ENCODE results near the gene PKP3.
"Not testable (repeated sequence)": the region's sequence is repeated elsewhere in the genome, so short reads cannot be mapped to it uniquely, and the experiment has no call there.

The PKP3 gene

GRCh38 chr11:394034-394857 is at the start of gene PKP3:
TSS of gene PKP3 (plus strand) at chr11:394209. CDS start at chr11:394293, 84 bp downstream.
- no peak for DNase-seq (ENCODE audit: low spot score)

GRCh38 chr11:344836-345578 is 49.0 kb upstream of the PKP3 start:
- DNase-seq (ENCODE audit: low spot score), result no peak

GRCh38 chr11:346529-346928 is 47.5 kb upstream of the PKP3 start:
- DNase-seq (ENCODE audit: low spot score), result no peak

GRCh38 chr11:349270-349954 is 44.6 kb upstream of the PKP3 start:
- not testable (repeated sequence) for DNase-seq (ENCODE audit: low spot score)

GRCh38 chr11:350033-350722 is 43.8 kb upstream of the PKP3 start:
- DNase-seq (ENCODE audit: low spot score), result not testable (repeated sequence)

- no peak for DNase-seq (ENCODE audit: low spot score)
These were observed 43.2 kb upstream of the PKP3 start for GRCh38 chr11:350723-351255.

GRCh38 chr11:351411-351810 is 42.6 kb upstream of the PKP3 start:
- no peak for DNase-seq (ENCODE audit: low spot score)

GRCh38 chr11:352456-353031 is 41.5 kb upstream of the PKP3 start:
- no peak for DNase-seq (ENCODE audit: low spot score)

GRCh38 chr11:353179-353873 is 40.7 kb upstream of the PKP3 start:
- no peak for DNase-seq (ENCODE audit: low spot score)

GRCh38 chr11:355581-356458 is 38.2 kb upstream of the PKP3 start:
- peak; percentile 81 for DNase-seq (ENCODE audit: low spot score)

GRCh38 chr11:356610-357009 is 37.4 kb upstream of the PKP3 start:
- DNase-seq (ENCODE audit: low spot score), result no peak

- DNase-seq (ENCODE audit: low spot score), result no peak
These were observed 36.4 kb upstream of the PKP3 start for GRCh38 chr11:357582-357981.

- DNase-seq (ENCODE audit: low spot score), result no peak
These were observed 35.7 kb upstream of the PKP3 start for GRCh38 chr11:358129-358800.

GRCh38 chr11:359181-359714 is 34.8 kb upstream of the PKP3 start:
- no peak for DNase-seq (ENCODE audit: low spot score)

- no peak for DNase-seq (ENCODE audit: low spot score)
These were observed 33.4 kb upstream of the PKP3 start for GRCh38 chr11:360326-361280.

- DNase-seq (ENCODE audit: low spot score), result no peak
These were observed 31.2 kb upstream of the PKP3 start for GRCh38 chr11:362642-363442.

GRCh38 chr11:363443-363805 is 30.6 kb upstream of the PKP3 start:
- not testable (repeated sequence) for DNase-seq (ENCODE audit: low spot score)

Measured in NAMALWA (cell line).